SK-N-SH (cell line): ENCODE results near the gene AGRN.

ENCODE experiments used
- RFX5 ChIP-seq: IDR thresholded peaks from 2 replicates; pipeline ENCODE4 v1.6.1; 2012; ENCODE audit warnings: mild to moderate bottlenecking, improper control_type of control experiment, low read length
- ZBTB33 ChIP-seq: IDR thresholded peaks from 2 replicates; pipeline ENCODE4 v1.4.0; 2012; ENCODE audit warnings: low read depth, borderline replicate concordance

GRCh38 chr1:993379-993995 is 26.4 kb upstream of the AGRN start:
- TF ChIP-seq ZBTB33 (no peak), RFX5 (no peak)
